LHCN-M2 (cell line): ENCODE measurements around the gene LDB2. TPM values are rescaled to one million over a fixed set of nuclear protein-coding genes. Genes with fewer than 3 reads are reported as not detected.

Source experiments
- DNase-seq: peaks from one replicate; pipeline ENCODE4 v3.0.0-alpha.2; 2012; ENCODE audit warnings: low read depth
- total RNA-seq: library from RNA; depleted of rRNA; stranded (reverse); fragments of >200 nt; gene quantifications from 2 replicates; pipeline ENCODE4 v1.2.3, GENCODE V29; 2014

Gene LDB2
- total RNA-seq, 1 experiment from 2014 or later, result not detected

DNA sequence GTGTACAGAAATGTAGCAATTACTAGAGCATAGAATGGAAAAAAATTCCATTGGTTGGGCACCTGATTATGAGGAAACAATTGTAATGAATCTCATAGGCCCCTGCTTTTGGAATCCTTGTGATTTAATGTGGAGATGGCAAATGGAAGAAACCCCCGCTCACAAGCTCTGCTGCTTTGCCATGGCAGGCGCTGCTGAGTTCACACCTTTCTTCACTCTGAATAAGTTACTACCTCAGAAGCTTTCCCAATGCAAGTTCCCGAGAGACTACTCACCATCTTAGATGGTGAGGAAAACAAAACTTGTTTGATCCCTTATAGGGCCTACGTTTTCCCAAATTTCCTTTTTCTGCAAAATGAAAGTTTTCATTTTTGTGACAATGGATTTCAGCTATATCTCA, 405.6 kb downstream of the LDB2 start:
- no peak for DNase-seq

DNA sequence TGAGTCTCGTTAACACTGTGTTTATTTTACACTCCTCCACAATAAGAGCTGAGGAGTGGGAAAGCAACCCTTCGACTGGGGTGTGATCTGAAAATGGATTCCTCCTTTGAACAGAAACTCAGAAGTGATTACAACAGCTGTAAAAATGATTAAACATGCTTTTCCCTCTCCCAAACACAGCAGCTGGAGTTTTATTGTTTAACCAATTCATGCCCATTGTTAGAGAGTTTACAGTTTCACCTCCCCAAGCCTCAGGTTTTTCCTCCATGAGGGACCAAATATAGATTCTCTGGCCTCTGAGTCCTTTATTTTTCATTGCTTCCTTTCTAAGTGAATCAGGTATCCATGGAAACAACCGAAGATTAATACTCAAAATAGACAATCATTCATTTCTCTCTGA, 409.2 kb downstream of the LDB2 start:
- no peak for DNase-seq

DNA sequence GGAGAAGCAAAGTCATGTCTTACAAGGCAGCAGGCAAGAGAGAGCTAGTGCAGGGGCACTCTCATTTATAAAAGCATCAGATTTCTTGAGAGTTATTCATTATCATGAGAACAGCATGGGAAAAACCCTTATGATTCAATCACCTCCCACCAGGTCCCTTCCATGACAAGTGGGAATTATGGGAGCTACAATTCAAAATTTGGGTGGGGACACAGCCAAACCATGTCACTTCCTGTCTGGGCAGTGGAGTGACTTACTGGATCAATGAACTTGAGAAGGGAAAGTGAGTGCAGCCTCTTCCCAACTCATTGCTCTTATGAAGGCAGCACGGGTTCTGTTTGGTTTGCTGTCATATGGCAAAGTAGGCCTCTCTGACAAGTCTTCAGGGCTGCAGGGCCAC, 410.4 kb downstream of the LDB2 start:
- DNase-seq, result no peak

DNA sequence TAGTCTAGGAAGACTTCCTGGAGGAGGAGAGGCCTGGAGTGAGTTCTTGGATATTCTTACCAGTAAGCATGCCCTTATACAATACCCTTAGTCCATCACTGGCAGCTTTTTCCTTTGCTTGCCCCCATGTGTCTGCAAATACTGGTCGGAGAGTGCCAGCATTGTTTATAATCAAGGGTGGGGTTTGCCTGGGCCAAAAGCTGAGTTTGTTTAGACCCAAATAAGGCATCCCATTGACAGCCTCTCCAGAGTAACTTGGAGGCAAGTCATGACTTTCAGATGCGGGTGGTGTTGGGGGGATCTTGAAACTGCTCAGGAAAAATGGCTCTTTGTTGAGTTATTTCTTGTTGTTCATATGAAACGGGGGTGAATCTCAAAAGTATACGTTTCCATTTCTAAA, 413.7 kb downstream of the LDB2 start:
- DNase-seq, result no peak

DNA sequence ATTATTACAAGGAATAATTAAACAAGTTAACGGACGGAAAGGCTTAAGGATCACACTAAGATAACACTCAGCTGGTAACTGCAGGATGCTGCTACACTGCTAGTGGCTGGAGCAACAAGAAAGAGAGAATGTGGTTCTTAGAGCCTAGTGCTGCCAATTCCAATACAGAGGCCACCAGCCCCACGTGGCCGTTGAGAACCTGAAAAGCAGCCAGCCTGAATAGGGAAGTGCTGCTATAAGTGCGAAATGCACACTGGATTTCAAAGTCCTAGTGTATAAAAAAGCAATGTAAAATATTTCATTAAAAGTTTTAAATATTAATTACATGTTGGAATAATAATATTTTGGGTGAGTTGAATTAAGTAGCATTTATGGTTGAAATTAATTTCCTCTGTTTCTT, 414.9 kb downstream of the LDB2 start:
- DNase-seq, result no peak

DNA sequence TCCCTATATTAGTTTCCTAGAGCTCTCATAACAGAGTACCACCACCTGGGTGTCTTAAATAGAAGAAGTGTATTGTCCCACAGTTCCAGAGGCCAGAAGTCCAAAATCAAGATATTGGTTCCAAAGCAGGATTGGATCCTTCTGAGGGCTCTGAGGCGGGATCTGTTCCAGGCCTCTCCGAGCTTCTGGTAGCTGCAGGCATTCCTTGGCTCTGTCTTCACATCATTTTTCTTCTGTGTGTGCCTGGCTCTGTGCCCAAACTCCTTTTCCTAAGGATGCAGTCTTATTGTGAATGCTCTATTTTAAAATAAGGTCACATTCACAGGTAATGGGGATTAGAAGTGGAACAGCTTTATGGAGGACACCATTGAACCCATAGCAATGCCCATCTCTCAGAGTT, 418.4 kb downstream of the LDB2 start:
- DNase-seq, result no peak

DNA sequence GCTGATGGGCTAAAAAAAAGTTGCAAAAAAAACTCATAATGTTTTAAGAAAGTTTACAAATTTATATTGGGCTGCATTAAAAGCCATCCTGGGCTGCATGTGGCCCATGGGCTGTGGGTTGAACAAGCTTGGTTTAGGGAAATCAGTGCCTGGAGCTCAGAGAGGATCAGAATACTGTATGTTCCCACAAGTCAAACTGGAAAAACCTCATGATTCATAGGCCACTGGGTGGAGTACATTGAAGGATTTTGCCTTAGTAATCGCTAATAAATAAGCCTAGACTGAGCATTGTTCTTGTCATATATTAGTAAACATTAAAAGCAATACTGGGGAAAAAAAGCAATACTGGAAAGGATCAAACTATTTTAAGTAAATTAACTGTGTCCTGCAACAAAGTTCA, 425.9 kb downstream of the LDB2 start:
- DNase-seq, result no peak

DNA sequence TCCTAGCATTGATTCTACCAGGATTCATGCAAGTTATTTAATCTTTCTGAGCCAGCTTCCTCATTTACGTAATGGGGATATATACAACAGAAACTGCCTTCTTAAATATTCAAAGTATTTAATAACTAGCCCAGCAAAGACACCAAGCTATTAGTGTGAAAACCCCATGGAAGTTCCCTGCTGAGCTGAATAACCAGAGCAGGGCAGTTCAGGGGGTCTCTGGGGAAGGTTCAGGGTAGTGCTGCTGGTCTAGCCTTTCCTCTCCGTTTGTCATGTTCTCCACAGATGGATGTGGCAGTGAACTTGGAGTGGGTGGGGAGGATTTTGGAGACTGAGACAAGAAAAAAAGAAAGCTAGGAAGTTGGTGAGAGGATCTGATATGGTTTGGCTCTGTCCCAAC, 431.4 kb downstream of the LDB2 start:
- no peak for DNase-seq

DNA sequence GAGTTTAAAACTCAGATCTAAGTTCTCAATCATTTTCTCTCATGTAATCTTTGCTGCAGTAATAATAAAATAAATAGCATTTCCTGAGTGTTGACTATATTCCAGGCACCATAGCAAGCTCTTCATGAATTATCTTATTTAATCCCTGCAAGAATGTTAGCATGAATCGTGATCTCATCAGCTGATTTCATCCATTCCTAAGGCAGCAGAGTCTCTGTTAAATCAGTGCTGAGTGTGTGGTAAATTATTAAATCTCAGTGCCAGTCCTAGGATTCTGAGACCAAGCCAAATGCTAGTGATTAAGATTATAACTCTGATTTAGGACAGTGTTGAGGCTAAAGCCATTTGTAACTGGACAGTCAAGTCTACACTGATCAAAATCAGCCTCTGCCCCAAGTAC, 431.9 kb downstream of the LDB2 start:
- DNase-seq, result no peak

DNA sequence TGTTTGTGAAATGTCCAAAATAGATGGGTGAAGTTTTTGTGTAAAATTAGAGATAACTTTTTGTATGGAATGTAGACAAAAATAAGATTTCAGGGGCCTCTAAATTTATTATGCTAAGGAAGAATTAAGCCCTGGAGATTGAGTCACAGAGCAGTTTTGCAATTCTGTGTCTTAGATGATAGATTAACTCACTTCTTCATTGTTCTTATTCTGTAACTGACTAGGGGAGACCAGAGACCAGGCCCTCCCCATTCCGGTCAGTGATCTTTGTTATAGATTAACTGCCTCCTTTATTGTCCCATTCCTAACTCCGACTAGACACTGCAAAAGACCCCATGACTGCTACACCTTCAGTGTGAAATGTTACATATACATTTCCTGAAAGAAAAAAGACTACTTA, 433.8 kb downstream of the LDB2 start:
- no peak for DNase-seq

DNA sequence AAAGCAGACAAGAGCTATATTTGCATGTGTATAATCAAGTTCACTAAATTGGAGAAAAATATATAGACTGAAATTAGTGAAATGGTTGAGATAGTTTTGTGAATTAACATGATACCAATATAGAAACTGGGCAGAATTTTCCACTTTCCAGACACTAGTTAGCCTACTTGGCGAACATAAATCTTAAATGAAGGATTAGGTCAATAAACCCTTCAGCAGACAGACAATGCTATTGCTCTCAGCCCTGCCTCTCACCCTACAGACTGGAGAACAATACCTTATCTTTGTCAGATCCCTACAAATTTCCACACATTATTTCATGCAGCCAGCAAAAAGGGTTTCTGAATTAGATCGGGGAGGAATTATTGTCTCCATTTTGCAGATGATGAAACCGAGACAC, 435.8 kb downstream of the LDB2 start:
- no peak for DNase-seq

DNA sequence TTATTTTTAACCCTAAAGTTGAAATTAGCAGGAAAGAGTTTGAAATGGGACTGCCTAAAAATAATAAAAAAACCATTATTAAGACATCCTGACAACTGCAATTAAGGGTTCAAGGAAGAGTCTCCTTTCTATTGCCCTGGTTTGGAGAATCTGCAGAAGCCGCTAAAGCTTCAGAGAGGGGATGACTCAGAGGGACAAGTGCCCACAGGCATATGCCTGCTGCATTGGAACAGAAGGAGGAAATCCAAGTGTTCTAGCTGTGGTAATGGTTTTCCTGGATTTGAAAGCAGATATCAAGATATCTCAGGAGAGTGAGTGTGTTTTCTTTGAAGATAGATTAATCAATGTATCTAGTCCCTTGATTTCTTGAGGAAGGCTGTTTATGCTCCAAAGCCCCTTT, 437.1 kb downstream of the LDB2 start:
- DNase-seq, result no peak

DNA sequence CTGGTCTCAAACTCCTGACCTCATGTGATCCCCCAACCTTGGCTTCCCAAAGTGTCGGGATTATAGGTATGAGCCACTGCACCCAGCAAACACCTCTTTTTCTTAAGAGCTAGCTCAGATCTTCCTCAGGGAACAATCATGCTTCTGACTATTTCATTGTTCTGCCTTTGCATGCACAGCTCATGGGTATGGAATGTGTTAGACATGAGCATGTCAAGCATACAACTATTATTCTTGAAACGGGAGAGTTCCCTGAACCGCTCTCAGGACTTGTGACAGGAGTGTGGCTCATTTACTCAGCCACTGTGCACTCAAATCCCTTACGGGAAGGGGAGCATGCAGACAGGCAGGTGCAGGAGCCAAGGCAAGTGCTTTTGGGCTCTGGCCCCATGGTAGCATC, 440.5 kb downstream of the LDB2 start:
- no peak for DNase-seq
